ENCODE measurements around the gene AKAP13. TPM values are rescaled to one million over a fixed set of nuclear protein-coding genes. Genes with fewer than 3 reads are reported as not detected.
A peak's percentile ranks its signal among the peaks of the same experiment; 100 is the strongest.

Gene AKAP13
- total and polyA plus RNA-seq, 5 donors from 2014 or later, result 106 to 482 (median 112) TPM

GRCh38 chr15:85545185-85545584 is 164.8 kb downstream of the AKAP13 start:
- no peak overlapping the region for H3K4me3 Mint-ChIP-seq
- H3K4me1 Mint-ChIP-seq, result peaks cover 17 to 63% (median 42%) of the 10 kb centered on the region in 4 donors
- no peaks in the 10 kb centered on the region for H3K27me3 ChIP-seq (ENCODE audit: control insufficient read depth, insufficient read depth, low read length)
- no peak for ATAC-seq (ENCODE audit: low read depth in 2 of 2)
- H3K4me1 ChIP-seq (ENCODE audit: control insufficient read depth, insufficient read depth, low read length, poor library complexity, severe bottlenecking), result peaks cover 4% of the 10 kb centered on the region
- peaks cover 14% of the 10 kb centered on the region for H3K36me3 ChIP-seq (ENCODE audit: control insufficient read depth, insufficient read depth, low read length)
- no peak overlapping the region for H3K27ac ChIP-seq (ENCODE audit: insufficient read depth, low read length, poor library complexity, severe bottlenecking)
- peak overlapping the region in 1 of 3 donors; percentile 39 for H3K27ac Mint-ChIP-seq
- DNase-seq, result no peak
- peaks cover 0 to 1% (median 0%) of the 10 kb centered on the region in 7 donors for H3K9me3 Mint-ChIP-seq
- no peak overlapping the region for H3K4me3 ChIP-seq (ENCODE audit: low read depth, low read length)
- peaks cover 44% of the 10 kb centered on the region for H3K36me3 Mint-ChIP-seq
- H3K9me3 ChIP-seq (ENCODE audit: control insufficient read depth in 2 of 2, low read length in 2 of 2), result no peaks in the 10 kb centered on the region
- H3K27me3 Mint-ChIP-seq, result no peaks in the 10 kb centered on the region

- Histone ChIP-seq H3K4me3 (ENCODE audit: low read depth, low read length) (no peak overlapping the region), H3K4me1 (ENCODE audit: control insufficient read depth, insufficient read depth, low read length, poor library complexity, severe bottlenecking) (peaks cover 4% of the 10 kb centered on the region), H3K27me3 (ENCODE audit: control insufficient read depth, insufficient read depth, low read length) (no peaks in the 10 kb centered on the region), H3K36me3 (ENCODE audit: control insufficient read depth, insufficient read depth, low read length) (peaks cover 14% of the 10 kb centered on the region), H3K9me3 (ENCODE audit: control insufficient read depth in 2 of 2, low read length in 2 of 2) (no peaks in the 10 kb centered on the region), H3K27ac (ENCODE audit: insufficient read depth, low read length, poor library complexity, severe bottlenecking) (no peak overlapping the region)
- Mint-ChIP-seq H3K27ac (peak overlapping the region in 1 of 3 donors; percentile 39), H3K36me3 (peaks cover 44% of the 10 kb centered on the region), H3K4me1 (peaks cover 17 to 61% (median 36%) of the 10 kb centered on the region in 4 donors), H3K4me3 (no peak overlapping the region), H3K9me3 (peaks cover 0 to 1% (median 0%) of the 10 kb centered on the region in 7 donors), H3K27me3 (no peaks in the 10 kb centered on the region)
- ATAC-seq (ENCODE audit: low read depth in 2 of 2), result no peak
- no peak for DNase-seq
Measured at GRCh38 chr15:85545752-85546151, 165.3 kb downstream of the AKAP13 start.

- ATAC-seq (ENCODE audit: low read depth in 2 of 2) (no peak), DNase-seq (no peak)
- peaks cover 0 to 1% (median 0%) of the 10 kb centered on the region in 7 donors for H3K9me3 Mint-ChIP-seq
- H3K4me3 Mint-ChIP-seq, result no peak overlapping the region
- no peak overlapping the region for H3K27ac ChIP-seq (ENCODE audit: insufficient read depth, low read length, poor library complexity, severe bottlenecking)
- H3K27me3 ChIP-seq (ENCODE audit: control insufficient read depth, insufficient read depth, low read length), result no peaks in the 10 kb centered on the region
- peaks cover 1 to 50% (median 23%) of the 10 kb centered on the region in 4 donors for H3K4me1 Mint-ChIP-seq
- peaks cover 14% of the 10 kb centered on the region for H3K36me3 ChIP-seq (ENCODE audit: control insufficient read depth, insufficient read depth, low read length)
- H3K4me1 ChIP-seq (ENCODE audit: control insufficient read depth, insufficient read depth, low read length, poor library complexity, severe bottlenecking), result no peaks in the 10 kb centered on the region
- H3K27me3 Mint-ChIP-seq, result no peaks in the 10 kb centered on the region
- peaks cover 48% of the 10 kb centered on the region for H3K36me3 Mint-ChIP-seq
- no peaks in the 10 kb centered on the region for H3K9me3 ChIP-seq (ENCODE audit: control insufficient read depth in 2 of 2, low read length in 2 of 2)
- H3K27ac Mint-ChIP-seq, result peak overlapping the region in 1 of 3 donors; percentile 69
- H3K4me3 ChIP-seq (ENCODE audit: low read depth, low read length), result no peak overlapping the region
Measured at GRCh38 chr15:85547386-85547785, 167.0 kb downstream of the AKAP13 start.

- Mint-ChIP-seq H3K27ac (no peak overlapping the region), H3K36me3 (peaks cover 29% of the 10 kb centered on the region), H3K4me1 (peaks cover 3 to 36% (median 15%) of the 10 kb centered on the region in 4 donors), H3K9me3 (peaks cover 0 to 1% (median 0%) of the 10 kb centered on the region in 7 donors), H3K4me3 (no peak overlapping the region), H3K27me3 (no peaks in the 10 kb centered on the region)
- Histone ChIP-seq H3K27me3 (ENCODE audit: control insufficient read depth, insufficient read depth, low read length) (no peaks in the 10 kb centered on the region), H3K9me3 (ENCODE audit: control insufficient read depth in 2 of 2, low read length in 2 of 2) (no peaks in the 10 kb centered on the region), H3K4me3 (ENCODE audit: low read depth, low read length) (no peak overlapping the region), H3K36me3 (ENCODE audit: control insufficient read depth, insufficient read depth, low read length) (peaks cover 2% of the 10 kb centered on the region), H3K4me1 (ENCODE audit: control insufficient read depth, insufficient read depth, low read length, poor library complexity, severe bottlenecking) (no peaks in the 10 kb centered on the region), H3K27ac (ENCODE audit: insufficient read depth, low read length, poor library complexity, severe bottlenecking) (no peak overlapping the region)
- ATAC-seq (ENCODE audit: low read depth in 2 of 2) (no peak), DNase-seq (no peak)
Measured at GRCh38 chr15:85550283-85550682, 169.9 kb downstream of the AKAP13 start.

- H3K27ac ChIP-seq (ENCODE audit: insufficient read depth, low read length, poor library complexity, severe bottlenecking), result no peak overlapping the region
- Mint-ChIP-seq H3K27ac (no peak overlapping the region), H3K36me3 (peaks cover 23% of the 10 kb centered on the region), H3K27me3 (no peaks in the 10 kb centered on the region), H3K4me3 (no peak overlapping the region), H3K4me1 (peaks cover 11 to 39% (median 24%) of the 10 kb centered on the region in 4 donors), H3K9me3 (peaks cover 0 to 1% (median 0%) of the 10 kb centered on the region in 7 donors)
- H3K9me3 ChIP-seq (ENCODE audit: control insufficient read depth in 2 of 2, low read length in 2 of 2), result no peaks in the 10 kb centered on the region
- H3K4me1 ChIP-seq (ENCODE audit: control insufficient read depth, insufficient read depth, low read length, poor library complexity, severe bottlenecking), result no peaks in the 10 kb centered on the region
- no peaks in the 10 kb centered on the region for H3K36me3 ChIP-seq (ENCODE audit: control insufficient read depth, insufficient read depth, low read length)
- ATAC-seq (ENCODE audit: low read depth in 2 of 2), result no peak
- DNase-seq, result no peak
- H3K27me3 ChIP-seq (ENCODE audit: control insufficient read depth, insufficient read depth, low read length), result no peaks in the 10 kb centered on the region
- no peak overlapping the region for H3K4me3 ChIP-seq (ENCODE audit: low read depth, low read length)
Measured at GRCh38 chr15:85551221-85551832, 170.9 kb downstream of the AKAP13 start.

- H3K4me1 Mint-ChIP-seq, result peaks cover 31 to 42% (median 35%) of the 10 kb centered on the region in 4 donors
- H3K36me3 Mint-ChIP-seq, result peaks cover 30% of the 10 kb centered on the region
- no peaks in the 10 kb centered on the region for H3K9me3 Mint-ChIP-seq
- H3K27me3 Mint-ChIP-seq, result no peaks in the 10 kb centered on the region
- no peak overlapping the region for H3K4me3 Mint-ChIP-seq
- H3K9me3 ChIP-seq (ENCODE audit: control insufficient read depth in 2 of 2, low read length in 2 of 2), result no peaks in the 10 kb centered on the region
- no peaks in the 10 kb centered on the region for H3K4me1 ChIP-seq (ENCODE audit: control insufficient read depth, insufficient read depth, low read length, poor library complexity, severe bottlenecking)
- H3K27ac ChIP-seq (ENCODE audit: insufficient read depth, low read length, poor library complexity, severe bottlenecking), result no peak overlapping the region
- no peaks in the 10 kb centered on the region for H3K36me3 ChIP-seq (ENCODE audit: control insufficient read depth, insufficient read depth, low read length)
- DNase-seq, result no peak
- no peak overlapping the region for H3K27ac Mint-ChIP-seq
- no peak for ATAC-seq (ENCODE audit: low read depth in 2 of 2)
- H3K27me3 ChIP-seq (ENCODE audit: control insufficient read depth, insufficient read depth, low read length), result no peaks in the 10 kb centered on the region
- no peak overlapping the region for H3K4me3 ChIP-seq (ENCODE audit: low read depth, low read length)
Measured at GRCh38 chr15:85554852-85555521, 174.6 kb downstream of the AKAP13 start.

- H3K27me3 ChIP-seq (ENCODE audit: control insufficient read depth, insufficient read depth, low read length), result no peaks in the 10 kb centered on the region
- H3K4me1 ChIP-seq (ENCODE audit: control insufficient read depth, insufficient read depth, low read length, poor library complexity, severe bottlenecking), result no peaks in the 10 kb centered on the region
- H3K27ac Mint-ChIP-seq, result peak overlapping the region in 1 of 3 donors; percentile 38
- H3K27me3 Mint-ChIP-seq, result no peaks in the 10 kb centered on the region
- H3K4me3 Mint-ChIP-seq, result no peak overlapping the region
- DNase-seq (no peak), ATAC-seq (ENCODE audit: low read depth in 2 of 2) (no peak)
- no peaks in the 10 kb centered on the region for H3K9me3 Mint-ChIP-seq
- H3K9me3 ChIP-seq (ENCODE audit: control insufficient read depth in 2 of 2, low read length in 2 of 2), result no peaks in the 10 kb centered on the region
- H3K4me3 ChIP-seq (ENCODE audit: low read depth, low read length), result no peak overlapping the region
- H3K27ac ChIP-seq (ENCODE audit: insufficient read depth, low read length, poor library complexity, severe bottlenecking), result no peak overlapping the region
- no peaks in the 10 kb centered on the region for H3K36me3 ChIP-seq (ENCODE audit: control insufficient read depth, insufficient read depth, low read length)
- H3K4me1 Mint-ChIP-seq, result peaks cover 31 to 42% (median 33%) of the 10 kb centered on the region in 4 donors
- H3K36me3 Mint-ChIP-seq, result peaks cover 30% of the 10 kb centered on the region
Measured at GRCh38 chr15:85555875-85556617, 175.6 kb downstream of the AKAP13 start.
